Astrocyte of the cerebellum (primary cell): ENCODE data around the gene CXCR3.
"Not testable (repeated sequence)": the region's sequence is repeated elsewhere in the genome, so short reads cannot be mapped to it uniquely, and the experiment has no call there.

Experiments used
- DNase-seq: peaks from one replicate; pipeline ENCODE4 v3.0.0-alpha.2; 2011; ENCODE audit warnings: low read depth
- H3K4me3 ChIP-seq: 2 replicates; pipeline ENCODE4 v1.5.1; 2011; ENCODE audit warnings: mild to moderate bottlenecking, low read depth, low read length, moderate library complexity
- CTCF ChIP-seq: IDR thresholded peaks from 2 replicates; pipeline ENCODE4 v1.5.1; 2012; ENCODE audit warnings: low read length, low read depth, moderate library complexity, mild to moderate bottlenecking; ENCODE audit errors: missing control alignments
- in situ Hi-C: cut with HindIII; loops from 2 replicates; pipeline ENCODE4 v1.10.0; 2017; ENCODE audit warnings: low sequenced_read_pairs

The CXCR3 gene

GRCh38 chrX:71650333-71650969 lies 32.1 kb upstream of the CXCR3 start:
- H3K4me3 ChIP-seq, result no peak overlapping the region
- DNase-seq, result no peak
- in situ Hi-C loops, result no loop called here
- no peak for TF ChIP-seq CTCF

DNA sequence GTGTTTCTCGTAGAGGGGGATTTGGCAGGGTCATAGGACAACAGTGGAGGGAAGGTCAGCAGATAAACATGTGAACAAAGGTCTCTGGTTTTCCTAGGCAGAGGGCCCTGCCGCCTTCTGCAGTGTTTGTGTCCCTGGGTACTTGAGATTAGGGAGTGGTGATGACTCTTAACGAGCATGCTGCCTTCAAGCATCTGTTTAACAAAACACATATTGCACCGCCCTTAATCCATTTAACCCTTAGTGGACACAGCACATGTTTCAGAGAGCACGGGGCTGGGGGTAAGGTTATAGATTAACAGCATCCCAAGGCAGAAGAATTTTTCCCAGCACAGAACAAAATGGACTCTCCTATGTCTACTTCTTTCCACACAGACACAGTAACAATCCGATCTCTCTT lies 26.1 kb upstream of the CXCR3 start:
- DNase-seq, H3K4me3 ChIP-seq, in situ Hi-C loops: not testable (repeated sequence)

GRCh38 chrX:71640002-71640401 lies 21.7 kb upstream of the CXCR3 start:
- in situ Hi-C loops, result no loop called here
- H3K4me3 ChIP-seq, result no peak overlapping the region
- no peak for DNase-seq
- TF ChIP-seq CTCF, result no peak

DNA sequence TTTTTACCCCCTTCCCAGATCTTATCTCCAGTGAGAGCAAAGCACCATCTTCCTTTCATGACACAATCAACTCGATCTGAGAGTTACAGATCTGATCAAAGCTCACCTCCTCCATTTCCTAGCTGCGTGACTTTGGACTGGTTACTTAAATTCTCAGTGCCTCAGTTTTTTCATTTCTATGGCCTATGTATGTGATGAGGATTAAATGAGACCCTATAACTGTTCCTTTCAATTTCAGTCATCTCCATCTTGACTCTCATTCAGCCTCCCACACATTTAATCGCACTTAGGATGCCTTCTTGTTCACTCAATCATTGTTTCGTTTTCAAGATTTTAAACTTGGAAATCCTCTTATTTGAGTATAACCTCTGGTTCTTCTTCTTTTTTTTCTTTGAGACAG lies 20.1 kb upstream of the CXCR3 start:
- DNase-seq, result no peak
- in situ Hi-C loops, result no loop called here
- no peak overlapping the region for H3K4me3 ChIP-seq

DNA sequence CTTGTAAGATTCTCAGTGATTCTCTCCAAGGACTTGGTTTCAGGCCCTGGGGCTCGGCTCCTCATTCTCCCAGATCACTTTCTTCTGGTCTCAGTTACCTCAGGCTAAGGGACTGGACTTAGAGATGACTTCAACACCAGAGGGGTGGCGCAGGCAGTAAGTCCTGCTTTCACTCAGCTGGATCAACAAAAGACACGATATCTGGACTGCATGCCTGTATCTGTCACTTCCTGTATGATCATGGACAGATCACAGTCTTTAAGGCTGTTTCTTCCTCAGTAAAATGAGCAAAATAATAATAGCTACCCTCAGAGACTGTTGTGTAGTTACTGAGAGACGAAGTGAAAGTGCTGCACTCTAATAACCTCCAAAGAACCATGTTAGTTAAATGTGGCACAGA lies 19.5 kb upstream of the CXCR3 start:
- no peak for DNase-seq
- no peak overlapping the region for H3K4me3 ChIP-seq
- TF ChIP-seq CTCF, result no peak
- in situ Hi-C loops, result no loop called here

More for the DNA sequence above, 20.1 kb upstream of the CXCR3 start:
- no peak for TF ChIP-seq CTCF

DNA sequence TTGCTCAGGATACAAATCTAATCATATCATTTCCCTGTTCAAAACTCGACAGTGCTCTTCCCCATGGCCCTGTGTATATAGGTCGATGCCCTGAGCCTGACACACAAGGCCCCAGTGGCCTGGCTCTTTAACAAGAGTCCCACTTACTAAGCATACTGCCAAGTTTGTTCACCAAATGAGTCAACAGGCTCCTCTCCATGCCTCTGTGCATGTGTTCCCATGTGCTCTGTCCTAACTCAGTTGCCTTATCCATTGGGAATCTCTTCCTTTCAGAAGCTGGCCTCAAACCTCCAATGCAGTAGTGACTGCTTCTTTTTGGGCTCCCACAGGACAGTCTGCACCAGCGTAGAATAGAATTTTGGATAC lies 18.9 kb upstream of the CXCR3 start:
- no peak for DNase-seq
- in situ Hi-C loops, result no loop called here
- H3K4me3 ChIP-seq, result no peak overlapping the region
- no peak for TF ChIP-seq CTCF

- TF ChIP-seq CTCF, result no peak
- in situ Hi-C loops, result no loop called here
- H3K4me3 ChIP-seq, result no peak overlapping the region
- no peak for DNase-seq
Observed at GRCh38 chrX:71636438-71637252, 18.3 kb upstream of the CXCR3 start.
